ENCODE measurements around the gene SNAPC5. TPM values are rescaled to one million over a fixed set of nuclear protein-coding genes. Genes with fewer than 3 reads are reported as not detected.

The SNAPC5 gene
- total and polyA plus RNA-seq, 10 of the 15 experiments (the other 5 are each of a cell fraction or from before 2014, with no cell fraction given), result 14.4 to 53.5 (median 36.9) TPM

GRCh38 chr15:66504563-66505429, 7.2 kb upstream of the SNAPC5 start, which contains the start of the genes RPL4 and ZWILCH (continued):
- TF ChIP-seq, protein P1, sequence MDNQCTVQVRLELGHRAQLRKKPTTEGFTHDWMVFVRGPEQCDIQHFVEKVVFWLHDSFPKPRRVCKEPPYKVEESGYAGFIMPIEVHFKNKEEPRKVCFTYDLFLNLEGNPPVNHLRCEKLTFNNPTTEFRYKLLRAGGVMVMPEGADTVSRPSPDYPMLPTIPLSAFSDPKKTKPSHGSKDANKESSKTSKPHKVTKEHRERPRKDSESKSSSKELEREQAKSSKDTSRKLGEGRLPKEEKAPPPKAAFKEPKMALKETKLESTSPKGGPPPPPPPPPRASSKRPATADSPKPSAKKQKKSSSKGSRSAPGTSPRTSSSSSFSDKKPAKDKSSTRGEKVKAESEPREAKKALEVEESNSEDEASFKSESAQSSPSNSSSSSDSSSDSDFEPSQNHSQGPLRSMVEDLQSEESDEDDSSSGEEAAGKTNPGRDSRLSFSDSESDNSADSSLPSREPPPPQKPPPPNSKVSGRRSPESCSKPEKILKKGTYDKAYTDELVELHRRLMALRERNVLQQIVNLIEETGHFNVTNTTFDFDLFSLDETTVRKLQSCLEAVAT (IDR thresholded peaks at IDR 0.05), result peak; percentile 92
- TF ChIP-seq NR2C1 (IDR thresholded peaks at IDR 0.05), result peak; percentile 86
- peak; percentile 76; the same call in 1 of the 2 replicates for TF ChIP-seq ZNF207 (IDR thresholded peaks at IDR 0.05; ENCODE audit: borderline replicate concordance)
- TF ChIP-seq RCOR1 (conservative IDR thresholded peaks at IDR 0.05; ENCODE audit: low read depth, low read length), result 0 out of 2 replicates have a peak, but pooled peaks have one; percentile 43
- TF ChIP-seq NFYA (IDR thresholded peaks at IDR 0.05; ENCODE audit: borderline replicate concordance, low read depth, low read length), result no peak
- no peak for TF ChIP-seq NFYB (IDR thresholded peaks at IDR 0.05; ENCODE audit: insufficient read depth, low read depth, low read length)
- no peak for TF ChIP-seq BCL11A (IDR thresholded peaks at IDR 0.05; ENCODE audit: low read depth, low read length)
- TF ChIP-seq ATF7 (IDR thresholded peaks at IDR 0.05; ENCODE audit: low read depth), result peak; percentile 85
- no peak; the same call in none of the 2 replicates for TF ChIP-seq MAX (IDR thresholded peaks at IDR 0.05; ENCODE audit: low read depth, low read length)
- TF ChIP-seq ASH2L (IDR thresholded peaks at IDR 0.05; ENCODE audit: borderline replicate concordance, low read depth), result no peak
- peak; percentile 85 for TF ChIP-seq E2F4 (IDR thresholded peaks at IDR 0.05; ENCODE audit: low read depth, low read length)
- no peak for TF ChIP-seq KAT2A (conservative IDR thresholded peaks at IDR 0.05; ENCODE audit: control insufficient read depth, low read depth, low read length)
- TF ChIP-seq, protein P2, sequence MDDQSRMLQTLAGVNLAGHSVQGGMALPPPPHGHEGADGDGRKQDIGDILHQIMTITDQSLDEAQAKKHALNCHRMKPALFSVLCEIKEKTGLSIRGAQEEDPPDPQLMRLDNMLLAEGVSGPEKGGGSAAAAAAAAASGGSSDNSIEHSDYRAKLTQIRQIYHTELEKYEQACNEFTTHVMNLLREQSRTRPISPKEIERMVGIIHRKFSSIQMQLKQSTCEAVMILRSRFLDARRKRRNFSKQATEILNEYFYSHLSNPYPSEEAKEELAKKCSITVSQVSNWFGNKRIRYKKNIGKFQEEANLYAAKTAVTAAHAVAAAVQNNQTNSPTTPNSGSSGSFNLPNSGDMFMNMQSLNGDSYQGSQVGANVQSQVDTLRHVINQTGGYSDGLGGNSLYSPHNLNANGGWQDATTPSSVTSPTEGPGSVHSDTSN (IDR thresholded peaks at IDR 0.05; ENCODE audit: insufficient replicate concordance, low read depth, low read length), result peak; percentile 26
- TF ChIP-seq, protein P3, sequence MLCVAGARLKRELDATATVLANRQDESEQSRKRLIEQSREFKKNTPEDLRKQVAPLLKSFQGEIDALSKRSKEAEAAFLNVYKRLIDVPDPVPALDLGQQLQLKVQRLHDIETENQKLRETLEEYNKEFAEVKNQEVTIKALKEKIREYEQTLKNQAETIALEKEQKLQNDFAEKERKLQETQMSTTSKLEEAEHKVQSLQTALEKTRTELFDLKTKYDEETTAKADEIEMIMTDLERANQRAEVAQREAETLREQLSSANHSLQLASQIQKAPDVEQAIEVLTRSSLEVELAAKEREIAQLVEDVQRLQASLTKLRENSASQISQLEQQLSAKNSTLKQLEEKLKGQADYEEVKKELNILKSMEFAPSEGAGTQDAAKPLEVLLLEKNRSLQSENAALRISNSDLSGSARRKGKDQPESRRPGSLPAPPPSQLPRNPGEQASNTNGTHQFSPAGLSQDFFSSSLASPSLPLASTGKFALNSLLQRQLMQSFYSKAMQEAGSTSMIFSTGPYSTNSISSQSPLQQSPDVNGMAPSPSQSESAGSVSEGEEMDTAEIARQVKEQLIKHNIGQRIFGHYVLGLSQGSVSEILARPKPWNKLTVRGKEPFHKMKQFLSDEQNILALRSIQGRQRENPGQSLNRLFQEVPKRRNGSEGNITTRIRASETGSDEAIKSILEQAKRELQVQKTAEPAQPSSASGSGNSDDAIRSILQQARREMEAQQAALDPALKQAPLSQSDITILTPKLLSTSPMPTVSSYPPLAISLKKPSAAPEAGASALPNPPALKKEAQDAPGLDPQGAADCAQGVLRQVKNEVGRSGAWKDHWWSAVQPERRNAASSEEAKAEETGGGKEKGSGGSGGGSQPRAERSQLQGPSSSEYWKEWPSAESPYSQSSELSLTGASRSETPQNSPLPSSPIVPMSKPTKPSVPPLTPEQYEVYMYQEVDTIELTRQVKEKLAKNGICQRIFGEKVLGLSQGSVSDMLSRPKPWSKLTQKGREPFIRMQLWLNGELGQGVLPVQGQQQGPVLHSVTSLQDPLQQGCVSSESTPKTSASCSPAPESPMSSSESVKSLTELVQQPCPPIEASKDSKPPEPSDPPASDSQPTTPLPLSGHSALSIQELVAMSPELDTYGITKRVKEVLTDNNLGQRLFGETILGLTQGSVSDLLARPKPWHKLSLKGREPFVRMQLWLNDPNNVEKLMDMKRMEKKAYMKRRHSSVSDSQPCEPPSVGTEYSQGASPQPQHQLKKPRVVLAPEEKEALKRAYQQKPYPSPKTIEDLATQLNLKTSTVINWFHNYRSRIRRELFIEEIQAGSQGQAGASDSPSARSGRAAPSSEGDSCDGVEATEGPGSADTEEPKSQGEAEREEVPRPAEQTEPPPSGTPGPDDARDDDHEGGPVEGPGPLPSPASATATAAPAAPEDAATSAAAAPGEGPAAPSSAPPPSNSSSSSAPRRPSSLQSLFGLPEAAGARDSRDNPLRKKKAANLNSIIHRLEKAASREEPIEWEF (IDR thresholded peaks at IDR 0.05; ENCODE audit: insufficient replicate concordance, low read depth, low read length), result no peak
- TF ChIP-seq, protein P4, sequence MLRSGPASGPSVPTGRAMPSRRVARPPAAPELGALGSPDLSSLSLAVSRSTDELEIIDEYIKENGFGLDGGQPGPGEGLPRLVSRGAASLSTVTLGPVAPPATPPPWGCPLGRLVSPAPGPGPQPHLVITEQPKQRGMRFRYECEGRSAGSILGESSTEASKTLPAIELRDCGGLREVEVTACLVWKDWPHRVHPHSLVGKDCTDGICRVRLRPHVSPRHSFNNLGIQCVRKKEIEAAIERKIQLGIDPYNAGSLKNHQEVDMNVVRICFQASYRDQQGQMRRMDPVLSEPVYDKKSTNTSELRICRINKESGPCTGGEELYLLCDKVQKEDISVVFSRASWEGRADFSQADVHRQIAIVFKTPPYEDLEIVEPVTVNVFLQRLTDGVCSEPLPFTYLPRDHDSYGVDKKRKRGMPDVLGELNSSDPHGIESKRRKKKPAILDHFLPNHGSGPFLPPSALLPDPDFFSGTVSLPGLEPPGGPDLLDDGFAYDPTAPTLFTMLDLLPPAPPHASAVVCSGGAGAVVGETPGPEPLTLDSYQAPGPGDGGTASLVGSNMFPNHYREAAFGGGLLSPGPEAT (IDR thresholded peaks at IDR 0.05; ENCODE audit: low read depth), result peak; percentile 86

Data from GM12878 (cell line).